Lower leg skin (tissue), 3 donors: Measurements from ENCODE around the gene MX2.
"Not testable (repeated sequence)": the region's sequence is repeated elsewhere in the genome, so short reads cannot be mapped to it uniquely, and the experiment has no call there.

Experiments
- CTCF ChIP-seq, 3 donors: fragments of 450-650 bp; IDR thresholded peaks; one replicate each; pipeline ENCODE4 v1.5.1; 2016; ENCODE audit warnings: antibody characterized with exemption in 3 of 3, mild to moderate bottlenecking in 3 of 3, moderate library complexity in 2 of 3
- POLR2A ChIP-seq, 2 donors: fragments of 450-650 bp; IDR thresholded peaks; one replicate each; pipeline ENCODE4 v1.6.1; 2016 to 2017; ENCODE audit warnings: antibody characterized with exemption in 2 of 2, mild to moderate bottlenecking in 1 of 2, moderate library complexity in 1 of 2

- TF ChIP-seq POLR2A, CTCF (IDR thresholded peaks at IDR 0.05): not testable (repeated sequence)
Observed at GRCh38 chr21:41359754-41360071, 2.1 kb upstream of the MX2 start.
